ENCODE measurements around the gene COL4A3. TPM values are rescaled to one million over a fixed set of nuclear protein-coding genes. Genes with fewer than 3 reads are reported as not detected.

COL4A3 gene
- total RNA-seq, 1 donor from 2014 or later = not detected

DNA sequence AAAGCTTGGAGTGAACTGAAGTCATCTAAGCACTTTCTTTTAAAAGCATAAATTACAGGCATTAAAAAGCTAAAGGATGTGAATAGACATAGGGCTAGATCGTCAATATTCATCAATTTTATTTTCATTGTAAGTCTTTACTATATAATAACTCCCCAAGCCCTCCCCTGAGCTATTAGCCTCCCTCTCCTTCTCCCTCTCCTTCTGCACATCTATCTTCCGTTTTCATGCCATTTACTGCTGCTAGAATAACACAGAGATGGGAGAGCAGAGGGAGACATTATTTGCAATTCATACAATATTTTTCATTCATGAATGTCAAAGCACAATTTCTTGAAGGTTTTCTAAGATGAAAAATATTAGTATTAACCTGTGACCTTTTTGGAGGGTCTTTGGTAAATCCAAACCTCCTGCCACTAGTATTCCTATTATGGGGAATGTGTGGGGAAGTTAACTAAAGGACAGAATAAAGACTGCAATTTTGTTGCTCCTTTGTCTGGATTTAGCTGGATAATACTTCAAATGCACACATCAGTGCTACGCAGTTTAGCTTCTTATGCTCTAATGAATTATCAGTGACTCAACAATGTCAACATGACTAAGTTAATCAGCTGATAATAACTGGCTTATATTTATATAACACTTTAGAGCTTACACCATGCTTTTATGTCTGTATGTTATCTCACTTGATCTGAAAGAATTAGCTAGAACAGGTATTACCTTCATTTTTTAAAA, 132.4 kb downstream of the COL4A3 start:
- Mint-ChIP-seq H3K4me1 (no peaks in the 10 kb centered on the region), H3K4me3 (no peak overlapping the region), H3K36me3 (no peaks in the 10 kb centered on the region), H3K27ac (no peak overlapping the region), H3K9me3 (no peaks in the 10 kb centered on the region), H3K27me3 (ENCODE audit: low read depth) (no peaks in the 10 kb centered on the region)
- TF ChIP-seq, protein P1, sequence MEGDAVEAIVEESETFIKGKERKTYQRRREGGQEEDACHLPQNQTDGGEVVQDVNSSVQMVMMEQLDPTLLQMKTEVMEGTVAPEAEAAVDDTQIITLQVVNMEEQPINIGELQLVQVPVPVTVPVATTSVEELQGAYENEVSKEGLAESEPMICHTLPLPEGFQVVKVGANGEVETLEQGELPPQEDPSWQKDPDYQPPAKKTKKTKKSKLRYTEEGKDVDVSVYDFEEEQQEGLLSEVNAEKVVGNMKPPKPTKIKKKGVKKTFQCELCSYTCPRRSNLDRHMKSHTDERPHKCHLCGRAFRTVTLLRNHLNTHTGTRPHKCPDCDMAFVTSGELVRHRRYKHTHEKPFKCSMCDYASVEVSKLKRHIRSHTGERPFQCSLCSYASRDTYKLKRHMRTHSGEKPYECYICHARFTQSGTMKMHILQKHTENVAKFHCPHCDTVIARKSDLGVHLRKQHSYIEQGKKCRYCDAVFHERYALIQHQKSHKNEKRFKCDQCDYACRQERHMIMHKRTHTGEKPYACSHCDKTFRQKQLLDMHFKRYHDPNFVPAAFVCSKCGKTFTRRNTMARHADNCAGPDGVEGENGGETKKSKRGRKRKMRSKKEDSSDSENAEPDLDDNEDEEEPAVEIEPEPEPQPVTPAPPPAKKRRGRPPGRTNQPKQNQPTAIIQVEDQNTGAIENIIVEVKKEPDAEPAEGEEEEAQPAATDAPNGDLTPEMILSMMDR (IDR thresholded peaks at IDR 0.05; ENCODE audit: unreplicated experiment) = no peak
- no peak for DNase-seq (ENCODE audit: low spot score in 2 of 2, unreplicated experiment in 2 of 2)

DNA sequence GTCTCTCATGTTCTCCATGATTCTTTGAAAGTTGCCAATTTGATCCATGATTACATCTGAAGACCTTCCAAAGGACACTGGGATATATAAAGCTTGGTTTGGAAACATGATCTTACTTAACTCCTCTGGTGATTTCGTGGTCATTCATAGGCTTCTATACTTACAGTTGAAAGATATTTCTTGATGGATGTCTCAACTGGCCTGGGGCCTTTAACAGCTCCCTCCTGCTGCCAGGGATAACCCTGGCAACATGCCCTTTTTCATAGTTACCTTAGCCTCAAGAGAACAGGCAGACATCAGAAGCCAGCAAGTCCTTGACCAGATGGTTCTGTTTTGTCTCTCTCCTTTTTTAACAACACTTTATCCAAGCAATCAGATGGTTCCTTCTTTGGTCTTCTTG, 137.1 kb downstream of the COL4A3 start:
- Mint-ChIP-seq H3K4me1 (no peaks in the 10 kb centered on the region), H3K27ac (no peak overlapping the region), H3K36me3 (no peaks in the 10 kb centered on the region), H3K9me3 (no peaks in the 10 kb centered on the region), H3K27me3 (ENCODE audit: low read depth) (no peaks in the 10 kb centered on the region), H3K4me3 (no peak overlapping the region)
- TF ChIP-seq, protein P1 (IDR thresholded peaks at IDR 0.05; ENCODE audit: unreplicated experiment) = no peak
- no peak for DNase-seq (ENCODE audit: low spot score in 2 of 2, unreplicated experiment in 2 of 2)

DNA sequence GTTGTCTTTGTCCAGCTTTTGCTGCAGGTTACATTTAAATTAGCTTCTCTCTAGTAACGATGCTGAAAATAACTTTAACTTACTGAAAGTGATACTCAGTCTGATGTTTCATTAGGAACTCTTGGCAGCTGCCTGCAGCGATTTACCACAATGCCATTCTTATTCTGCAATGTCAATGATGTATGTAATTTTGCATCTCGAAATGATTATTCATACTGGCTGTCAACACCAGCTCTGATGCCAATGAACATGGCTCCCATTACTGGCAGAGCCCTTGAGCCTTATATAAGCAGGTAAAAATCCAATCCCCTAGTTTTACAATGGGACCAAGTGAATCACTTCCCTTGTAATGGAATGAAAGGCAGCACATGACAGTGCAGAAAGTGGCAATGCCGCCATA, 144.4 kb downstream of the COL4A3 start:
- no peaks in the 10 kb centered on the region for H3K9me3 Mint-ChIP-seq
- H3K27me3 Mint-ChIP-seq (ENCODE audit: low read depth) = no peaks in the 10 kb centered on the region
- TF ChIP-seq, protein P1 (IDR thresholded peaks at IDR 0.05; ENCODE audit: unreplicated experiment) = no peak
- H3K4me1 Mint-ChIP-seq = no peaks in the 10 kb centered on the region
- H3K36me3 Mint-ChIP-seq = no peaks in the 10 kb centered on the region
- H3K4me3 Mint-ChIP-seq = no peak overlapping the region
- DNase-seq (ENCODE audit: low spot score in 2 of 2, unreplicated experiment in 2 of 2) = no peak
- no peak overlapping the region for H3K27ac Mint-ChIP-seq

DNA sequence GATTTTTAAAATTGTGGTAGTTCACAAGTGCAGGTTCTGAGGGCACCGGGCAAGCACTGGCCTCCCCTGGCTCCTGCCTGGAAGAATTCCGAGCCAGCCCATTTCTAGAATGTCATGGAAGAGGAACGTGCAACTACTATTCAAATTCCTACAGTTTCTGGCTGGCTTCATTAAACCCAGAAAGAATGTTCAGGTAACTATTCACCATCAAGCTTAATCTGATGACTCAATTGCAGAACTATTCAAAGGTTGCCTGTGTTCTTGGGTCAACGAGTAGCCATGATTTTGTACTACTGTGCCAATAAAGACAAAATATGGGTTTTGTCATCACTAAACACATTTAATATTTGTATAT, 146.3 kb downstream of the COL4A3 start:
- Mint-ChIP-seq H3K27me3 (ENCODE audit: low read depth) (no peaks in the 10 kb centered on the region), H3K9me3 (no peaks in the 10 kb centered on the region), H3K36me3 (no peaks in the 10 kb centered on the region), H3K27ac (no peak overlapping the region), H3K4me3 (no peak overlapping the region), H3K4me1 (no peaks in the 10 kb centered on the region)
- no peak for DNase-seq (ENCODE audit: low spot score in 2 of 2, unreplicated experiment in 2 of 2)
- TF ChIP-seq, protein P1 (IDR thresholded peaks at IDR 0.05; ENCODE audit: unreplicated experiment) = no peak

DNA sequence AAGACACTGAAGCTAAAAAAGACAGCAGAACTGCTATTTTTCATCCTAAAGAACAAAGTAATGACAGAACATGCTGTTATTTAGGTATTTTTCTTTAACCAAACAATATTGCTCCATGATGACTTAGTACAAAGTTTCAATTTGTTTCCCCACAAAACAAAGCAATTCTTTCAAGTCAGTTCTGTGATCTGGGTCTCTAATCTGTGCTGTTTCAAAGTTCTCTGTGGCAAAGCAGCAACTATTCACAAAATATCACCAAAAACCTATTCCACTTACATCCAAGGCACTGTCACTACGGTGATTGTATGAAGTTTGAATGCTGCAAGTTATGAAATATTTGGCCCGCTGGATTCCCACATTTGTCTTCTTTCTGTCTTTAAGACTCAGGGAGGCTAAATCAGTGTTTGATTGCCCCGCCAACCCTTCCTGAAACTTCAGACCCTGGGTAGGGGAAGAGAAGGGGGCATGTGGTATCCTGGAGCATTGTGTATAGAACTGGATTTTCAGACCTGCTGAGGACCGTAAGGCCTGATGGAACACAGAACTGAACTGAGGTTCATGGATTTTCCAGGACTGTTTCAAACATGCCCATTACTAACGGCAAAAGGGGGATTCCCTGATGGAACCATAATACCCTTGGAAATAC, 147.6 kb downstream of the COL4A3 start:
- TF ChIP-seq, protein P1 (IDR thresholded peaks at IDR 0.05; ENCODE audit: unreplicated experiment) = no peak
- no peaks in the 10 kb centered on the region for H3K9me3 Mint-ChIP-seq
- no peaks in the 10 kb centered on the region for H3K27me3 Mint-ChIP-seq (ENCODE audit: low read depth)

More for the DNA sequence above, 147.6 kb downstream of the COL4A3 start:
- Mint-ChIP-seq H3K27ac (no peak overlapping the region), H3K4me3 (no peak overlapping the region), H3K36me3 (no peaks in the 10 kb centered on the region), H3K4me1 (no peaks in the 10 kb centered on the region)
- no peak for DNase-seq (ENCODE audit: low spot score in 2 of 2, unreplicated experiment in 2 of 2)
